DMS53 (cell line): ENCODE results near the gene PEX5.

Experiments used
- DNase-seq: peaks from one replicate; lab custom pipeline; 2025; lab: John Stamatoyannopoulos, UW

The PEX5 gene

GRCh38 chr12:7189398-7190267, at the start of gene PEX5:
TSS of gene PEX5 (plus strand) at chr12:7189686. CDS start at chr12:7190378, 692 bp downstream.
- DNase-seq: peak; percentile 99

GRCh38 chr12:7141351-7142005, 48.0 kb upstream of the PEX5 start:
- no peak for DNase-seq

DNA sequence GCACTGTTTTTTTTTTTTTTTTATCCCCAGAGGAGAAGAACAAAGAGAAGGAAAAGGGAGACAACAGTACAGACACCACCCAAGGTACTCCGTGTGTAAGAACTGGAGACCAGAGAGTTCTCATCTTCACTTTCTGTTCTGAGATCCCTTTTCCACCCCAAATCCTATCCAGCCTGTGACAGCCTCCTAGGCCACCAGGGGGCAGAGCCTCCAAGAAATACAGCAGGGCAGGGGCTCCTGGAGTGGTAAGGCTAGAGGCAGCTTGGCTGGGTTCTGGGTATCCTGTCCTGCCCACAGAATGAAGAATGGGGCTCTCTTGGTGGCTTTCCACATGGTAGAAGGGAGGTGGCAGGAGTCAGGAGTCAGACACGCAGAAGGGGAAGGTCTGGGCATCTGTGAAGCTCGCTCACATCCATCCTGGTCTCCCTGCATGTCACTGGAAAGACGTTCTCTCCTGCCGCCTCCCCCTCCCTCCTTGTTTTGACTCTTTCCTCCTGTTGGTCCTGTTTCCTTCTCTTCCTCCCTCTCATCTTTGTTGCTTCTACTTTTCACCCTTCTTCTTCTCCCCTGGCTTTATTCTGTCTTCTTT, 47.3 kb upstream of the PEX5 start:
- DNase-seq: peak; percentile 87

GRCh38 chr12:7142809-7143465, 46.5 kb upstream of the PEX5 start:
- DNase-seq: no peak

DNA sequence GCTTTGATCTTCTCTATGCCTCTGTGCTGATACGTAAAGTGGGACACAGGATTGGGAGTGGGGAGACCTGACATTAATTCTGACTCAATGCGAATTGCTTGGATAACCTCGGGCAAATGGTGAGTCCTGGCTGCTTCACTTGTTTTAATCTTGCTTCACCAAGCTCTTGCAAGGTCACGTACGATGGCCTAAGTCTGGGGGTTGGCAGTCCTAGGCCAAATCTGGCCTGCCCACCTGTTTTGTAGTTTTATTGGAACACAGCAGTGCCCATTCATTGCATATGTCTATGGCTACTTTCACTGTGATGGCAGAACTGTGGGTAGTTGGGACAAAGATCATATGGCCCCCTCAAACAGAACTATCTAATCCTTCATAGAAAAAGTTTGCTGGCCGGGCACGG, 45.9 kb upstream of the PEX5 start:
- DNase-seq: no peak

DNA sequence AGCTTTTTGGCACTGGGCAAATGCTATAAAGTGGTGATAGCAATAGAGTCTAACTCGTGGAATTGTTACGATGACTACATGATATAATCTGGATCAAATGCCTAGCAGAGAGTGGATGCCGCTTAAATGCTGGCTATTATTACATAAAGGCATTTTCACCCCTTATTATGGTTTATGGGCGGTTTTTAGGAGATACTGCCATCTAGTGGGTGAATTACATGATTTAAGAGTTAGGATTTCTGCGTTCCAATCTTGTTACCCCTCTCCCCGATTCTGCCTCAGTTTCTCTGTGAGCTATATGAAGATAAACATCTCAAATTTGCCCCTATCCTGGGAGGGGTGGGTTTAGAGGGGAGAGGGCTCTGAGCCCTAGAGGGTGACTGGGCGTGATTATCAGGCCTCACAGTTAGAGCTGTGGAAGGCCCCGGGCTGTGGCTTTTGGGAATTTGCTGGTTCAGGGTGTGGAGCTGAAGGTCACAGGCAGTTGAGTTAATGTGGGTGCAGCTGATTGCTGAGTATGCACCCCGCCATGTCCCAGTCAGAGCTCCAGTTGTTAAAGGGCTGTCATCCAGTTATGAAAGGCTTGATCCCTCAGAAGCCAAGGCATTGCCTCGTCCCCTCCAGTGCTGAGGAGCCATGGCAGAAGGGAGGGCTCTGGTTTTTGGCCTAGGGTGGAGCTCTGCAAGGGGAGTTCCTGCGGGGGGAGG, 44.9 kb upstream of the PEX5 start:
- DNase-seq: peak; percentile 78

GRCh38 chr12:7145671-7146070, 43.8 kb upstream of the PEX5 start:
- no peak for DNase-seq

DNA sequence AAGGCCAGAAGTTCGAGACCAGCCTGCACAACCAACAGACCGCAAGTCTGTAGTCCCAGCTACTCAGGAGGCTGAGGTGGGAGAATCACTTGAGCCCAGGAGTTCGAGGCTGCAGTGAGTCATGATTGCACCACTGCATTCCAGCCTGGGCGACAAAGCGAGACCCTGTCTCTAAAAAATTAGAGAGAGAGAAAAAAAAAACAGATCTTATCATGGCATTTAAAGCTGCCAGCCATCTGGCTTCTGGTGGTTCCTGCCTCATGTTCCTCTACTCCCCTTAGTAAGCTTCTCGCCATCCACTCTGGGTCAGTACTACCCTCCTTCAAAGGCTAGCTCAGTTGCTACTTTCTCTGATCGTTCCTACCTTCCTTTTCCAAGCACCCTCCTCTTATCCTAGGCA, 43.3 kb upstream of the PEX5 start:
- DNase-seq: no peak

DNA sequence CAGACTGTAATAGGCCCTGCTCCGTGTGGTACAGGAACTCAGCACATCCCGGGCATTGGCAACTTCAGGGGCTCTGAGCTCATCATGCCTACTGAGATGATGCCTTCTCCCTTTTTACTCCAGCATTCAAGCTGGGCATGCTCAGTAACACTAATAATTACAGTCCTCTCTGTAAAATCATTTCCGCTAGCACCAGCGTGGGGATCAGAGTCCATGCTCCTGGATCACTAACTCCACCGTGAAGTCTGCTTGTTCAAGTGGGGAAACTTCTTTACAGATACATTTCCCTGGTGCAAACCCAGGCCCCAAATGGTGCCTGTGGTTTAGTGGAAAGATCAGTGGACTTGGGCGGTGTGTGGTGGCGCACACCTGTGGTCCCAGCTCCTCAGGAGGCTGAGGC, 42.6 kb upstream of the PEX5 start:
- DNase-seq: no peak

DNA sequence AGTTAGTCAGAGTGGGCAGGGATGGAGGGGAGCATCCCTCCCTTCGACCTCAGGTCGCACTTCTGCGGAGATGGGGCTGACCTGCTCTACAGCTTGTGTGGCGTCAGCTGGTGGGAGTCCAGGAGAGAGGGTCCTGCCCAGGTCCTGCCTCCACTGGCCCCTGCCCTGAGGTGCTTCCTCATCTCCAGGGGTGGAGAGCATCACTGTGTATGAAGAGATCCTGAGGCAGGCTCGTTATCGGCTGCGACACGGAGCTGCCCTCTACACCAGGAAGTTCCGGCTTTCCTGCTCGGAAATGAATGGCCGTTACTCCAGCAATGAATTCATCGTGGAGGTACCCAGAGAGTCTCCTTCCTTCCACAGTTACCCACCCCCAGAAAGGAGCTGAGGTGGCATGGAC, 39.1 kb upstream of the PEX5 start:
- no peak for DNase-seq

GRCh38 chr12:7150841-7151240, 38.6 kb upstream of the PEX5 start:
- DNase-seq: no peak

DNA sequence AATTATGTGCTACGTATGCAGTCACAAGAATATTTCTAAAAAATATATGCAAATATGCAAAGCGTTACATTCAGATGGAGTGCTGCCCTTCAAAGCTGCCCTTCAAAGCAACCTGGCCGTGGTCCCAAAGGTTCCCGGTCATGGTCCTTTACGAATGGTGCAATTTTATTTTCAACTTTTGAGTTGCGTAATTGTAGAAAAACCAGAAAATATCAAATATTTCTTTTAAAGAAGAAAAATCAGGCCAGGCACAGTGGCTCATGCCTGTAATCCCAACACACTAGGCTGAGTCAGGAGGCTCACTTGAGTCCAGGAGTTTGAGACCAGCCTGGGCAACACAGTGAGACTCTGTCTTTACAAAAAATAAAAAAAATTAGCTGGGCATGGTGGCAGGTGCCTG, 38.0 kb upstream of the PEX5 start:
- DNase-seq: no peak

- no peak for DNase-seq
Observed at GRCh38 chr12:7152818-7153217, 36.7 kb upstream of the PEX5 start.

DNA sequence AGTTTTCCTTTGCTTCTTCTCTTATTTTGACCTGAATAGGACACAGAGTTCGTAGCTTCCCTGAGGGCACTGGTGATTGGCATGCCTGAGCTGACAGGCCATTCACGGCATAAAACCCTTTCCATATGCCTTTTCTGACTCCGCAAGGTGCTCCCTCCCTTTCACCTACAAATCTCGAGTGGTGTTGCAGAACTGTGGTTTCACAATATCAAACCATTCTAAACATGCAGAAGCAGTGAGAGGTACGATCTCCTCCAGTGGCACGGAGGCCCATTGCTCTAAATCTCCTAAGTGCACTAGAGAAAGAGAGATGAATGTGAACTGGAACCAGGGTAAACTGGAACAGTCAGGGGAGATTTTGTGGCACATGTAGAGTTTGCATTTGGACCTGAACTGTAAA, 35.4 kb upstream of the PEX5 start:
- DNase-seq: no peak

DNA sequence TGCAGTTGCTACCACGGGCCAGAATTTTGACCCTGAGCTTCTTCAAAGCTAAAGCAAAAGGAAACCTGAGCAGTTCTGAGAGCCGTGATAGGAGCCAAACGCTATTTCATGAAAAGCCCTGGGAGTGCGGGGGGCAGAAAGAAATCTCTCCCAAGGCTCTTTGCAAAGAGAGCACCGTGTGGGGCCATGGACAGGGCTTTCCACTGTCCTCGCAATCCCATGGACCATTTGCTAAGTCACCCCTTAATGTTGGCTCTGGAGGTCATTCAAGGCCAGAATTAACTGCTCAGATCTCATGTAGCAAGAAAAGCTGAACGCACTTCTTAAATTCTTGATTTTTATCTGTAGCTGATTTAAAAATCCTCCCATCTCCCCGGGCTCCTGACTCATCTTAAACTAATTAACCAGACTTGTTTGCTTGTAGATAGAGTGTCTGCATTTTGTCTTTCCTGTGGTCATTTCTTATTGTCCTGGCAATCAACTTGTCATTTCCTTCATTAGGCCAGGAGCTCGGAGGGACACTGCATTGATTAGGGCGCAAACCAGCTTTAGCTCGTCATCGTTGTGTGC, 34.5 kb upstream of the PEX5 start:
- DNase-seq: no peak

DNA sequence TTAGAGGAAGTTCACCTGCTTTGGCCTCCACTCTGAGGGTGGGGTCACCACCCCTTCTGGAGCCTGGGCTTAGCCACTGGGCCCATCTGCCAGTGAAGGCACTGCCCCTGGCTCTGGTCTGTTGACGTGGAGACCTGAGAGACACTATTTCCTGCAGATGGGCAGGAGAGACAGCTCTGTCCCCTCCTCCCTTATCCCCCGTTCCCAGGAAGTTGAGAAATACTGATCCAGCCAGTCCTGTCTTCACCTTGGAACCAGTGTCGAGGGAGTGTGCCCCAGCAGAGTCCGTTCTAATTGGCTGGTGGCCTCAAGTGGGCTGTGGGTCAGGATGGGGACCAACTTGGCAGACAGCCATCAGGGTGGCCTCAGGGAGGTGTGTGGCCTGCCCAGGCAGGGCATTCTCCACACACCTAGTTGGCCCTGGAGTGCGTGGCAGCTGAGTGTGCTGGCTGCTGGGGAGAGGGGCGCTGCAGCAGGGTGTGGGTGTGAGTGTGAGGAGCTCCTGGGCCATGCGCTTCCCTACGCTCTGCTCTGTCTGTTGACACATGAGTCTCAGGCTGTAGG, 33.9 kb upstream of the PEX5 start:
- DNase-seq: peak; percentile 90

- DNase-seq: no peak
Observed at GRCh38 chr12:7156259-7157197, 33.0 kb upstream of the PEX5 start.

GRCh38 chr12:7157391-7157790, 32.1 kb upstream of the PEX5 start:
- DNase-seq: no peak

DNA sequence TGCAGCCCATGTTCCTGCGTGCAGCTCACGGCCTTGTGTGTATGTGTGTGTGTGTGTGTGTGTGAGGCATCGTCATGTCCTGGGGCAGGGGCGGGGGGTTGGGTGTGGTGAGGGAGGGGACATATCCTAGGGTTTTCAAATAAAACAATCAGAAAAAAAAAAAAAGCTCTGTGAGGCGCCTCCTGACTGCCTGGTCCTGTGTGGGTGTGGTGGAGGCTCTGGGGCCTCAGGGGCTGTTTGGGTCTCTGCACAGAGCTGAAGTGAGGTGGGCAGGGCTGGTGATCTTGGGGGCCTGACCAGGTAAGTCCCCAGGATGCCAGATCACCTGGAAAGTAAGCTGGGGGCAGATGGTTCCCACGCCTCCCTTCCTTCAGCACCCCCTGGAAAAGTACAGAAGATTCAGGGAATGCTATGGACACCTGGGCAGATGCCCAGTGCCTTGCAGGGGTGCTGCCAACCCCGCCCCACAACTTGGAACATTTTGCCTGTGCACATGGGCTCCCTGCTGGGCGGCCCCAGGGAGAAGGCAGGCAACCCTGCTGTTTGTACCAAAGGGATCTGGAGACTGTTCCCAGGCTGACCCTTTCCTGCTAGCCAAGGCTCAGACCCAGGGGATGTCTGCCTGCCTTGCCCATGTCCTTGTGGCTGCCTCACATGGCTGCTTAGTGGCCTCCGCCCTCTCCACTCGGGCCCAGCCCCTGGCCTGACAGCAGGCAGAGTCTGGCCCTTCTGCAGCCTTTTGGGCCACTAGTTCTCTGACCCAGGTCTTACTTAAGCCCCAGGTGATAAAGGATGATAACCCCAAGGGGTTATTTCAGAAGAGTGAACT, 30.5 kb upstream of the PEX5 start:
- no peak for DNase-seq
